Measurements from ENCODE around the gene TSSK2. TPM values are rescaled to one million over a fixed set of nuclear protein-coding genes. Genes with fewer than 3 reads are reported as not detected.

The TSSK2 gene
- total RNA-seq = not detected in 2 replicates

GRCh38 chr22:19130959-19131684 lies at the start of gene TSSK2:
Gene TSSK2 (plus strand): TSS chr22:19131308. CDS start chr22:19131400, 92 bp downstream.

DNA sequence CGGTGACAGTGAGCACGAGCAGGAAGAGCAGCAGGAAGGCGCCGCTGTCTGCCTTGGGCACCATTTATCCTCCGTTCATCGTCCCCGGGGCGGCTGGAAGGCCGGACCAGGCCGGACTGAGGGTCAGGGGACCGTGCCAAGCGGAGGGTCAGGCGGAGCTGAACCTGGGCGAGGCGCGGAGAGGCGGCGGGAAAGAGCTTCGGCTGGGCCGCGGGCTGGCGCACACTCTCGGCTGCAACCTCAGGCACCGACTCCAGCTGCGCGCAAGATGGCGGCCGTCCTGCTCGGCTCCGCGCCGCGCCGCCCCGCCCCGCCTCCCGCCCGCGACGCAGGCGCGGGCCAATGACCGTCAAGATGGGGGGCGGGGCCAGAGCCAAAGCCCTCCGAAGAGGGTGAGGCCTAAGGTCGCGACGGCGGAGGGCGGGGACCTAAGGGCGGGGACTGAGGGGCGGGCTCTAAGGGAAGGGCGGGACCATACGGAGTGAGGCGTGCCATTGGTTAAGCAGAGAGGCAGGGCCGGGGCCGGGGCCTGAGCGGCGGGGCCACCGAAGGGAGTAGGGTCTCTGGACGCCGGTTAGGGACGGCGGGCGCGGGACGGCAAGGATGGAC lies 8.9 kb upstream of the TSSK2 start, which contains the start of gene DGCR2:
TSS of gene DGCR2 (minus strand) at position 270 of the 609 bp plus-strand sequence. CDS start at position 64, 206 bp downstream.

DNA sequence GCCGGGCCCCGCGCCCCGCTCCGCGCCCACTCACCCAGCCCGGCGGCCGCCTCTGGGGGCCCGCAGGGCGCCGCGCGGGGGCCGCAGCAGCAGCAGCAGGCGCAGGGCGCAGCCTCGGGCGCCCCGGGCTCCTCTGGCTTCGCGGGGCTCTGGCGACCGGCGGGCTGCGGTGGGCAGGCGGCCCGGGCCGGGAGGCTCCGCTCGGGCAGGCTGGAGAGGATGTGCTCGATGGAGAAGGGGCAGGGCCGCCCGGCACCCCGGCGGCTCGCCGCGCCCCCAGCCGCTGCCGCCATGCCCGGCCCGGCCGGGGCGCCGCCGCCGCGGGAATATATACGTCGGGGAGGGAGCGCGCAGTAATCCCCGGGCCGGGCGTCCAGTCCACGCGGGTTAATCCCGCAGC lies 18.9 kb downstream of the TSSK2 start, which contains the start of gene GSC2:
TSS of gene GSC2 (minus strand) at position 302 of the 400 bp plus-strand sequence. CDS start at position 293, 9 bp downstream.

DNA sequence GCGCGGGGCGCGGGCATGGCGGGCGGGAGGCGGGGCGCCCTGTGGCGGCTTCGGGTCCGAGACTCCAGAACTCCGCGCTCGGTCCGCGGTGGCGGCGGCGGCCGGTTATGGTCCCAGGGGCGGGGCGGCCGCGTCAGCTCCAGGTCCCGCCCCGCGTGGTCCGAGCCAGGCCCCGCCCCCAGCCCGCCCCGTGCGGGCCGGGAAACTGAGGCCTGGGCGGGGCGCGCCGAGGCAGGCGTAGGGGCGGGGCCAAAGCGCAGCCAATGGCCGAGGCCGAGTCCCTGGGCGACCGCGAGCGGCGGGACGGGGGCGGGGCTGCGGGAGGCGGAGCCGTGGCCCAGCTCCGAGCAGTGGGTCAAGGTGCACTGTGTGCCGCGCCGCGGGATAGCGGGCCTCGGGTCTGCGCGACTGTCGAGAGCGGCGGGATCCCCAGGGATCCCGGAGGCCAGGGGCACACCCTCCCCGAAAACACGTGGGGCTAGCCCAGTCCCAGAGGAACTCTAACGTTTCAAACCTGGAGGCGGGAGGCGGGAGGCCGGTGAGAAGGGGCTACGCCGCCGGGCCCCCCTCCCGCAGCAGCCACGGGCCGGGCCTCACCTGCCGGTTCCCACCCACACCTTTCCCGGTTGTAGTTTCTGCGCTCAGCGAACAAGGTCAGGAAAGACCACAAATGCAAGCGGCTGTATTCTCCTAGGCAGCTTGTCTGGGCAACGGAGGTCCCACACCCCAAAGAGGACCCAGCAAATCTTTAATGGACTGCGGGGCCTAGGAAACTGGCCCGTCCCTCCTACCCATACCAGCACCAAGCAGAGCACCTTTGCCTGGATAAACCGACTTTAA lies 47.8 kb downstream of the TSSK2 start, which contains the start of gene SLC25A1:
TSS of gene SLC25A1 (minus strand) at position 80 of the 840 bp plus-strand sequence. CDS start at position 17, 63 bp downstream.

Other genes with a start within 250 kb of the TSSK2 start
- gene DGCR6, start 225.0 kb upstream of the TSSK2 start, total RNA-seq = 0.46 and 0.59 TPM in 2 replicates
- gene PRODH, start 195.0 kb upstream of the TSSK2 start, total RNA-seq = under 0.01 and 0.03 TPM in 2 replicates
- gene DGCR2, start 8.9 kb upstream of the TSSK2 start, total RNA-seq = 48.9 and 50.4 TPM in 2 replicates
- 5.4 and 8.1 TPM in 2 replicates for gene ESS2, start 13.3 kb downstream of the TSSK2 start, total RNA-seq
- gene GSC2, start 19.0 kb downstream of the TSSK2 start, total RNA-seq = not detected in 2 replicates
- gene SLC25A1, start 47.4 kb downstream of the TSSK2 start, total RNA-seq = 152 and 167 TPM in 2 replicates
- 16.9 and 23.8 TPM in 2 replicates for gene CLTCL1, start 160.4 kb downstream of the TSSK2 start, total RNA-seq

Measured in smooth muscle cell of the pulmonary artery (primary cell).